AG09309 (cell line): ENCODE results near the gene TEPSIN.
A peak's percentile ranks its signal among the peaks of the same experiment; 100 is the strongest.

Experiments
- DNase-seq: peaks from one replicate; pipeline ENCODE4 v3.0.0-alpha.2; 2010; ENCODE audit warnings: low read depth
- H3K4me3 ChIP-seq: 2 replicates; pipeline ENCODE4 v1.5.1; 2011; ENCODE audit warnings: mild to moderate bottlenecking, low read depth, low read length, moderate library complexity; ENCODE audit not compliant: control insufficient read depth
- CTCF ChIP-seq: IDR thresholded peaks from 2 replicates; pipeline ENCODE4 v1.5.1; 2011; ENCODE audit warnings: mild to moderate bottlenecking, low read depth, low read length, inconsistent platforms; ENCODE audit not compliant: insufficient read depth, control insufficient read depth; ENCODE audit errors: missing control alignments

Gene TEPSIN

GRCh38 chr17:81245665-81246342, 6.9 kb upstream of the TEPSIN start:
- DNase-seq: no peak
- TF ChIP-seq CTCF: no peak
- no peak overlapping the region for H3K4me3 ChIP-seq

GRCh38 chr17:81245024-81245664, 6.3 kb upstream of the TEPSIN start:
- no peak for DNase-seq
- no peak for TF ChIP-seq CTCF
- H3K4me3 ChIP-seq: no peak overlapping the region

DNA sequence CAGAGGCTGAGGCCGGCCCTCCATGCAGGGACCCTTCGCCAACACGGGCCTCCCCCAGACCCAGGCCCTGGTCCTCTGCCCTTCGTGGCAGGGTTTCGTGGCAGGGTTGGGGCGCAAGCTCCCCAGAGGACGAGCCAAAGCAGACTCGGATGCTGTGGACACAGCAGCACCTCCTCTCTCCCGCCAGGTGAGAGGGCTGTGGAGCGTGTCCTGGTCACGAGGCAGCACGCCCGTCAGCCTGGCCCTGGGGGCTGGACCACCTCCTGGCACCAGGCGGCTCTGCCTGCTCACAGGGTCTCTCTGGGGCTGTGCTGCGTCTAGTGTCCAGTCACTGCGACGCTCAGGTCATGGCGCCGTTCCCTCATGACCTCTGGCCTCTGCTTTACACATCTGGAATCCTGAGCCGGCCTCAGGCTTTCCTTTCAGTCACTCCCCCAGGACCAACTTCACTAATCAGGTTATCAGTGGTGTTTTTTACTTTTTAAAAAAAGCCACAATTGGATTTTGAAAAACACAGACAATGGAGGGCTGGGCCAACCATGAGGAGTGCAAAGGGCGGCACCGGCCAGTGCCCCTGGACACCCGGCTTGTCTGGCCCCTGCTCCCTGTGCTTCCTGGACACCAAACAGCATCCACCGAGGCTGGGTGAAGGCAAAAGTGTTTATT, 5.6 kb upstream of the TEPSIN start:
- H3K4me3 ChIP-seq: no peak overlapping the region
- no peak for DNase-seq
- no peak for TF ChIP-seq CTCF

DNA sequence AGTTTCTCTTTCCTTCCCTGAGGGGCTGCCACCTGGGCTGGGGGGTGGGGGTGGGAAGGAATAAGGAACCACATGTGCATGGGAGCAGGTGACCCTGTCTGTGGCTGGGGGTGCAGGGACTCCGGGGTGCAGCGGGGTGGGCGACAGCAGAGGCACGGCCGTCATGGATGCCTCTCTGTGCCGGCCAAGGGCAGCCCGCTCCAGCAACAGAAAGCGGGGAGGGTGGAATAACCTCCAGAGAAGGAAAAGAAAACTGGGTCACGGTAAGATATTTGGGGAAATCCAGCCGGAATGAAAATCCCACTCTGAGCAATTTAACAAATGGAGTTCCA, 4.4 kb upstream of the TEPSIN start:
- DNase-seq: no peak
- TF ChIP-seq CTCF: no peak
- no peak overlapping the region for H3K4me3 ChIP-seq

DNA sequence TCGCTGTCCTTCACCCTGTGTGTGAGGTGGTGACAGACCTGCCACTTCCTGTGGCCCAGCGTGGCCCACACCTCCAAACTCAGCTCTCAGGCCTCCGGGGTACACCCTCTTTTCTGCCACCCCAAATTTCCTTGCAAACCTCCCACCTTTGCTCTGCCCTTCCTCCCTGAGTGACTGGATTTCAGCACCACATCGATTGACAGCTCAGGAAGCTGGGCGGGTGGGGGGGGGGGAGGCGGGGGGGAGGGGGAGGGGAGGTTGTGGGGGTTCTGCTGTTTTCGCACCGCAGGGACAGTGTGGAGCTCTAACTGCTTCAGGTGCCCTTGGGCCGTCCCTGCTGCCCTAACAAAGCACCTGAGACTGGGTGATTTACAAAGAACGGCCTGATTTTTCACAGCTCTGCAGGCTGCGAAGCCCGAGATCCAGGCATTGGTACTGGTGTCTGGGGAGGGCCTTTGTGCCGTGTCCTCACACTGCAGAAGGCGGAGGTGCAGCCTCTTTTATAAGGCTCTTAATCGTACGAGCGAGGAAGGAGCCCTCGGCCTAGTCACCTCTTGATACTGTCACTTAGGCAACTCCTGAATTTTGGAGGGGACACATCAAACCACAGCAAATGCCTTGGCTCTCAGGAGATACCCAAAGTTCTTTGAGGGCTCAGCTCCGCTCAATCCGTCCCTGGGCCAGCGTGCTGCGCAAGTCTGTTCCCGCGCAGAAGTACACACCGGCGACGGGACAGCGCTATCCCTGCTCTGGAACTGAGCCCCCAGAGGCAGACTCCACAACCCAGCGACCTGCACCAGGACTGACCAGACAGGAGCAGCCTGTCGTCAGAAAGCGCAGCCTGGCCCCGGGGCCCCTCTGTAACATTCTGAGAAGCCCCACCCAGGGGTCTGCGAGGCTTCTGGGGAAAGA, 3.8 kb upstream of the TEPSIN start:
- no peak for TF ChIP-seq CTCF
- H3K4me3 ChIP-seq: no peak overlapping the region
- DNase-seq: no peak

DNA sequence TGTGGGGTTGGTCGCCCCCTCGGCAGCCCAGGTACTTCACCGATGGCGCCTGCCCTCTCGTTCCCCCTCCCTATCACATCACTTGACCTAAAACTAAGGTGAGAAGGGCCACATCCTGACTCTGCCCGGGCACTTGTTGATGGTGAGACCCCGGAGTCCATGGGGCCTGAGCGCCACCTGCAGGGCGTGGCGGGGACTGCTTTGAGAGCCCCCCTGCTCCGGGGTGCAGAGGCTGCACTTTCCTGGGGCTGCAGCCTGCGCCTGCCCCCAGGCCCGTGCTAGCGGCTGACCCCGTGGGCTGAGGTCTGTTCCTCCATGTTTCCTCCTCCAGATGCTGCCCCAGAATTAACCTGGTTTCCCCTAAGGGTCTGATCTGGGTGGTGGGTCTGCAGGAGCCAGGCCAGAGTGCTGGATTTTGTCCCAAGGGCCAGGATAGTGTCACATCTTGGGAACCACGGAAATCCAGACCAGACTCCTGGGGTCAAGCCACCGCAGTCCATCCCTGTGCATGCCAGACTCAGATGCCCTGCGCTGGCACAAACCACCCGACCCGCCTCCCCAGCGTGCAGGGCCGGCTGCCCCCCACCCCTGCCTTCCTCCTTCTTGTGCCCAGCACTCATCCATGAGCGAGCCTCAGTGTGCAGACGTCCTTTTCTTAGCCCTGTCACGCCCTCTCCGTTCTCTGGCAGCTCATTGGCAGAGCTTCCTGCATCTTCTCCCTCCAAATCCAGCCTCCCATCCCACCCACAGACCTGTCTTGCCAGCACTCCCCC, 3.0 kb upstream of the TEPSIN start:
- DNase-seq: no peak
- H3K4me3 ChIP-seq: no peak overlapping the region
- peak; percentile 78 for TF ChIP-seq CTCF
